Effector memory CD4-positive, alpha-beta T cell (primary cell): ENCODE results near the gene SYPL1.
A peak's percentile ranks its signal among the peaks of the same experiment; 100 is the strongest.

ENCODE experiments used
- DNase-seq, 3 donors: peaks; one replicate each; pipeline ENCODE4 v3.0.0-alpha.2; 2020
- H3K27ac ChIP-seq: 2 replicates; pipeline ENCODE4 v1.7.0; 2013; ENCODE audit warnings: mild to moderate bottlenecking, low read length, moderate library complexity; ENCODE audit not compliant: insufficient read depth, poor library complexity, severe bottlenecking
- H3K27me3 ChIP-seq: replicated peaks from 2 replicates; pipeline ENCODE4 v1.7.0; 2013; ENCODE audit warnings: mild to moderate bottlenecking, low read length; ENCODE audit not compliant: insufficient read depth, control insufficient read depth, poor library complexity, severe bottlenecking
- H3K36me3 ChIP-seq: 2 replicates; pipeline ENCODE4 v1.7.0; 2013; ENCODE audit warnings: mild to moderate bottlenecking, low read length, moderate library complexity; ENCODE audit not compliant: control insufficient read depth, insufficient read depth
- H3K4me1 ChIP-seq: 2 replicates; pipeline ENCODE4 v1.7.0; 2013; ENCODE audit warnings: low read length, mild to moderate bottlenecking; ENCODE audit not compliant: control insufficient read depth, insufficient read depth, poor library complexity, severe bottlenecking
- H3K4me3 ChIP-seq: 2 replicates; pipeline ENCODE4 v1.7.0; 2013; ENCODE audit warnings: low read length, low read depth, mild to moderate bottlenecking; ENCODE audit not compliant: insufficient read depth, poor library complexity, severe bottlenecking
- H3K9me3 ChIP-seq: 2 replicates; pipeline ENCODE4 v1.7.0; 2013; ENCODE audit warnings: mild to moderate bottlenecking, low read length, moderate library complexity; ENCODE audit not compliant: control insufficient read depth

Gene SYPL1

DNA sequence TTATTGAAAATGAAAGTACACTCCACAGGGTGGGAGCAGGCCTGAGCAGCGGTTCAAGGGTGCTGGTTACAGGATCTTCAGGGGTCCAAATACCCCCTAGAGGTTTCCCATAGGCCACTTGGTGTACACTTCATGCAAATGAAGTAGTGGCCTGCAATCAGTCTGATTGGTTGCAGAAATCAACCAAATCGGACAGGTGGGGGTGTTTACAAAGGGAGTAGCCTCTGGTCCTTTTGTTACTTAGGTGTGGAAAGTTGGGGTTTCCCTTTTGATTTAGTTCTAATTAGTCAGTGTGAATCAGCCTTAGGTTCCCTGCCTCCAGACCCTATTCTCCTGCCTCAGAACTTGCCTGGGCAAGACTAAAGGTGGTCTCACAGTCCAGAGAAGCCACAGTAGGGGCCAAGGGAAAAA lies 49.6 kb downstream of the SYPL1 start:
- H3K27me3 ChIP-seq: no peaks in the 10 kb centered on the region
- H3K4me1 ChIP-seq: no peaks in the 10 kb centered on the region
- no peak overlapping the region for H3K4me3 ChIP-seq
- H3K36me3 ChIP-seq: no peaks in the 10 kb centered on the region
- no peaks in the 10 kb centered on the region for H3K9me3 ChIP-seq
- no peak overlapping the region for H3K27ac ChIP-seq
- no peak for DNase-seq

GRCh38 chr7:106062006-106062405 lies 50.1 kb downstream of the SYPL1 start:
- Histone ChIP-seq H3K27ac (no peak overlapping the region), H3K36me3 (no peaks in the 10 kb centered on the region), H3K4me3 (no peak overlapping the region), H3K9me3 (no peaks in the 10 kb centered on the region), H3K27me3 (no peaks in the 10 kb centered on the region), H3K4me1 (no peaks in the 10 kb centered on the region)
- no peak for DNase-seq

DNA sequence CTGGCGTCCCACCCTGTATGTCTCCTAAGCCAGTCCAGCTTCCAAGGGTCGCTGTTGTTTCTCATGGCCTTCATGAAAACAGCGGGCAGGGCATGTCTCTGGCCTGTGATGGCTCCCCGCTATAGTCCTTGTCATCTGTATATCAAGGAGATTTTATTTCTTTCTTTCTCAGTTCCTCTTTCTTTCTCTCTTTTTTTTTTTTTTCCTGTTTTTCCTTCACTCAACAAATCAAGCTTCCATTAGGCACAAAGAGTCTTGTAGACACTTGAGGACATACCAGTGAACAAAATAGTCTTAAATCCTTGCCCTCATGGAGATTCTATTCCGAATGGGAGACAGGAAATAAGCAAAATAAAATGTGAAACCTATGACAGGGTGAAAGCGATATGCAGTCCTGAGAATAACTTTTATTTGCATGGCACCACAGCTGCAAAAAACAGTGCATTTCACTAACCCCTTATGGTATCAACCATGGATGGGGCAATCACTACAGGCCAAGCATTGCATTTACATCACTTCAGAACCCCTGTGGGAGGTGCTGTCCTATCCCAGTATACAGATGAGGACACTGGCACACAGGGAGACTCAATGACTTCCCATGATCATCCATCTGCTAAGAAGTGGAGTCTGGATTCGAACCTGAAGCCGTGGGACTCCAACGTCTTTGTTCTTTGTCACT lies 50.7 kb downstream of the SYPL1 start:
- H3K9me3 ChIP-seq: no peaks in the 10 kb centered on the region
- H3K27me3 ChIP-seq: no peaks in the 10 kb centered on the region
- H3K4me1 ChIP-seq: no peaks in the 10 kb centered on the region
- H3K27ac ChIP-seq: no peak overlapping the region
- no peak for DNase-seq
- H3K36me3 ChIP-seq: no peaks in the 10 kb centered on the region
- no peak overlapping the region for H3K4me3 ChIP-seq

GRCh38 chr7:106060394-106060920 lies 51.7 kb downstream of the SYPL1 start:
- no peak for DNase-seq
- Histone ChIP-seq H3K4me3 (no peak overlapping the region), H3K9me3 (no peaks in the 10 kb centered on the region), H3K36me3 (no peaks in the 10 kb centered on the region), H3K27me3 (no peaks in the 10 kb centered on the region), H3K4me1 (no peaks in the 10 kb centered on the region), H3K27ac (no peak overlapping the region)

GRCh38 chr7:106059556-106059955 lies 52.6 kb downstream of the SYPL1 start:
- Histone ChIP-seq H3K4me3 (no peak overlapping the region), H3K27ac (no peak overlapping the region), H3K9me3 (no peaks in the 10 kb centered on the region), H3K36me3 (no peaks in the 10 kb centered on the region), H3K4me1 (no peaks in the 10 kb centered on the region), H3K27me3 (no peaks in the 10 kb centered on the region)
- no peak for DNase-seq

GRCh38 chr7:106058928-106059324 lies 53.2 kb downstream of the SYPL1 start:
- H3K36me3 ChIP-seq: no peaks in the 10 kb centered on the region
- H3K27ac ChIP-seq: no peak overlapping the region
- no peaks in the 10 kb centered on the region for H3K9me3 ChIP-seq
- no peak for DNase-seq
- H3K27me3 ChIP-seq: no peaks in the 10 kb centered on the region
- H3K4me1 ChIP-seq: no peaks in the 10 kb centered on the region
- no peak overlapping the region for H3K4me3 ChIP-seq

DNA sequence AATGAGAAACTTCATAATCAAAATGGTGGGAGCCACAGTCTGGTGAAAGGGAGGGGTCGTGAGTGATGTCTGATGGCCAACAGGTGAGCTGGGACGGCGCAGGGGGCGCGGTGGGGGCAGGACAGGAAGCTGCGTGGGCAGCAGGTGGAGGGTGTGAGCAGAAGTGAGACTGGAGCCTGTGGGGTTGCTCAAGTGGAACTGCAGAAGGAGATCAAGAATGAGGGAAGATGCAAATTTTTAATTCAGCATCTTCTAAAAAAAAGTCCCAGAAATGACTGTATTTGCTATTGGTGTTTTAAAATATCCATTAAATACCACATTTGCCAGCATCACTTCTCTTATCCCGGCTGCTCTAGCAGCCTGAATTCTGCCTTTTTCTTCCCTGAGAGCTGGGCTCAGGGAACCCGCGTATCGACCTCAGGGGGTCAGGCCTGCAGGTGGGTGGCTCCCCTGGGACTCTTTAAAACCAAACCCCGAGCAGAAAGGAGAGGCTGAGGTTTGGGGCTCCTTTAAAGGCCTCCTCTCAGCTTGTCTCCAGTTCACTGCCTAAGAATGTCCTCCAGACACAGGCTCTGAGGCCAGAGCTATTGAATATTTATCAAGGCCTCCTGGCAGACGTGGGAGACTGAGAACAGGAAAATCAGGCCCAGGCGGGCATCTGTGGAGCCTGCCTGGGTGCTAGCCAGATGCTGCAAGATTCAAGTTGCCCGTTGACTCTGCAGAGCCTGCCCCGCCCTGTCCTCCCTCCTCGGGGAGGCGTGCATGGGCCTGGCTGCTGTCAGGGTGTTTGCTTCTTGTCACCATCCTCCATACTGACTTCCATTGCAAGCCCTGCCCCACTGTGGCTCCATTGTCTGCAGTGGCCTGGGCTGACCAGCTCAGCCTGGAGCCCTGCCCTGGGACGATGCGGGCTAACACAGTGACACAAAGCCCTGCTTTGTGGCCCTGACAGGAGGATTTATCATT lies 53.9 kb downstream of the SYPL1 start:
- no peak overlapping the region for H3K27ac ChIP-seq

GRCh38 chr7:106057204-106057961 lies 54.7 kb downstream of the SYPL1 start:
- Histone ChIP-seq H3K9me3 (no peaks in the 10 kb centered on the region), H3K4me1 (no peaks in the 10 kb centered on the region), H3K4me3 (no peak overlapping the region), H3K36me3 (no peaks in the 10 kb centered on the region), H3K27me3 (no peaks in the 10 kb centered on the region), H3K27ac (no peak overlapping the region)
- DNase-seq: no peak

More for the DNA sequence above, 53.9 kb downstream of the SYPL1 start:
- H3K4me3 ChIP-seq: no peak overlapping the region
- H3K4me1 ChIP-seq: no peaks in the 10 kb centered on the region
- no peaks in the 10 kb centered on the region for H3K36me3 ChIP-seq
- H3K27me3 ChIP-seq: no peaks in the 10 kb centered on the region
- no peak for DNase-seq
- H3K9me3 ChIP-seq: no peaks in the 10 kb centered on the region

DNA sequence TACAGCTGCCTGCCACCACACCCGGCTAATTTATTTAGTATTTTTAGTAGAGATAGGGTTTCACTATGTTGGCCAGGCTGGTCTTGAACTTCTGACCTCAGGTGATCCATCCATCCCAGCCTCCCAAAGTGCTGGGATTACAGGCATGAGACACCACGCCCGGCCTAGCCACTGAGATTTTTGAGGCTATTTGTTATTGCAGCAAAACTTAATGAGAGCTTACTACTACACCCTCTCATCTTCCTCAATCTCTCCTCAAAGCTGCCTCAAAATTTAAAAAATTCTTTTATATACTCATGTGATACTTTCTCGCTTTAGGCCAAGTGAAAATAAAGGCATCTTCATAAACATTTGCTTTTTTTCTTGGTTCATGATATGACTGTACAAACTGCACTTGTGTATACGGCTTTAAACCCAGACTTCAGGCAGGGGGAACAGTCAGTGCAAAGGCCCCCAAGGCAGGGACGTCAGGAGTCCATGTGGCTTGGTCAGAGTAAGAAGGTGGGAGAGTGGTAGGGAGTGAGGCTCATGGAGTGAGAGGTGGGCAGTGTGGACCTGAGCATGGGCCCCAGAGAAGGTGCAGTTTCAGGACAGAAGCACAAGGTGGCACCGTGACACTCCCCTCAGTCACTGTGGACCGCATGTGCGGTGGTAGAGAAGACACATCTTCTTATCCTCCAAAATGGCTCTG lies 55.5 kb downstream of the SYPL1 start:
- no peaks in the 10 kb centered on the region for H3K27me3 ChIP-seq
- peak; percentile 38 to 53 (median 45) for DNase-seq
- no peaks in the 10 kb centered on the region for H3K36me3 ChIP-seq
- H3K4me3 ChIP-seq: no peak overlapping the region
- no peaks in the 10 kb centered on the region for H3K9me3 ChIP-seq
- no peaks in the 10 kb centered on the region for H3K4me1 ChIP-seq
- H3K27ac ChIP-seq: no peak overlapping the region
